Activated CD8-positive, alpha-beta T cell treated with anti-CD3 and anti-CD28 coated beads for 36 hours (primary cell): ENCODE measurements around the gene COPB1. TPM values are rescaled to one million over a fixed set of nuclear protein-coding genes. Genes with fewer than 3 reads are reported as not detected.

Experiments used
- ATAC-seq: fragments of 200-7000 bp; cut with Tn5 transposase; one replicate; pipeline ENCODE4 v1.10.0; 2021; ENCODE audit warnings: mild to moderate bottlenecking, moderate library complexity
- CTCF ChIA-PET: fragments of 350-600 bp; sonication (Branson Sonifier 250); formaldehyde crosslinking; loops from one replicate; lab custom pipeline; 2021; ENCODE audit warnings: antibody characterized with exemption; lab: Charles Lee
- POLR2A ChIA-PET: fragments of 350-600 bp; sonication (Branson Sonifier 250); formaldehyde crosslinking; loops from one replicate; lab custom pipeline; 2021; ENCODE audit warnings: antibody characterized with exemption; lab: Charles Lee
- DNase-seq: peaks from one replicate; pipeline ENCODE4 v3.0.0-alpha.2; 2020
- H3K27ac Mint-ChIP-seq: one replicate; pipeline ENCODE4 v1.8.0; 2021; ENCODE audit warnings: mild to moderate bottlenecking, mixed read lengths
- H3K27me3 Mint-ChIP-seq: one replicate; pipeline ENCODE4 v1.8.0; 2021; ENCODE audit warnings: mixed read lengths
- H3K36me3 Mint-ChIP-seq: one replicate; pipeline ENCODE4 v1.8.0; 2021; ENCODE audit warnings: low read depth, mixed read lengths
- H3K4me1 Mint-ChIP-seq: one replicate; pipeline ENCODE4 v1.8.0; 2021; ENCODE audit warnings: low read depth, mixed read lengths
- H3K4me3 Mint-ChIP-seq: one replicate; pipeline ENCODE4 v1.8.0; 2021; ENCODE audit warnings: mild to moderate bottlenecking, moderate library complexity, mixed read lengths
- H3K9me3 Mint-ChIP-seq: one replicate; pipeline ENCODE4 v1.8.0; 2021; ENCODE audit warnings: mixed read lengths
- intact Hi-C: fragments of 100-400 bp; cut with micrococcal nuclease; formaldehyde crosslinking; loops from one replicate; pipeline ENCODE4 v1.10.0; 2022
- total RNA-seq, 2 experiments: library from RNA; stranded (reverse); gene quantifications; one replicate each; pipeline ENCODE4 v1.2.3, GENCODE V29; 2021
- TF ChIP-seq, protein P1 (sequence below): fragments of 200-600 bp; IDR thresholded peaks from one replicate; pipeline ENCODE4 v1.8.0; 2022; ENCODE audit warnings: antibody characterized with exemption, mild to moderate bottlenecking

COPB1 gene
- total RNA-seq, 2 experiments from 2014 or later = 90.9 to 93.5 TPM

DNA sequence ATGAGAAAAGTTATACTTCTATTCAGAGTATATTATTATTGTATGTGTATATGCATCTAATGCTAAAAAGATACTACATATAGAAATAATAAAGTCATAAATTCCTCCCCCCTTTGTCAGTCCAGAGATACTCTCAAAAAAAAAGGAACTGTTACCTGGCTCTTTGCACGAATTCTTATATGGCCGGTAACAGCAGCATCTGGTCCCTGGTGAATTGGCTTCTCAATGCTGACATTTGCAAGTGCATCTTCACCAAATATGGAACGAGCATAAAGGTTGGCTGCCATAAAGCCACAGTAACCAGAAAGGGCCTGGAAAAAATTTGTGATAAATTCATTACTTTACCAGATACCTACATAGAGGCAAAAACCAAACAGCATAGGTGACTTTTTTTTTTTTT, 41.2 kb downstream of the COPB1 start:
- Mint-ChIP-seq H3K36me3 (peaks cover 25% of the 10 kb centered on the region), H3K27ac (no peak overlapping the region), H3K9me3 (no peaks in the 10 kb centered on the region), H3K4me3 (no peak overlapping the region), H3K4me1 (no peaks in the 10 kb centered on the region), H3K27me3 (no peaks in the 10 kb centered on the region)
- ATAC-seq (no peak), DNase-seq (no peak)
- ChIA-PET POLR2A (no interaction called here), CTCF (interaction anchor here (8.2 kb wide), 1 partner anchor 156 kb away, joined by 128 read pairs; no protein-coding TSS in a partner anchor)
- TF ChIP-seq, protein P1, sequence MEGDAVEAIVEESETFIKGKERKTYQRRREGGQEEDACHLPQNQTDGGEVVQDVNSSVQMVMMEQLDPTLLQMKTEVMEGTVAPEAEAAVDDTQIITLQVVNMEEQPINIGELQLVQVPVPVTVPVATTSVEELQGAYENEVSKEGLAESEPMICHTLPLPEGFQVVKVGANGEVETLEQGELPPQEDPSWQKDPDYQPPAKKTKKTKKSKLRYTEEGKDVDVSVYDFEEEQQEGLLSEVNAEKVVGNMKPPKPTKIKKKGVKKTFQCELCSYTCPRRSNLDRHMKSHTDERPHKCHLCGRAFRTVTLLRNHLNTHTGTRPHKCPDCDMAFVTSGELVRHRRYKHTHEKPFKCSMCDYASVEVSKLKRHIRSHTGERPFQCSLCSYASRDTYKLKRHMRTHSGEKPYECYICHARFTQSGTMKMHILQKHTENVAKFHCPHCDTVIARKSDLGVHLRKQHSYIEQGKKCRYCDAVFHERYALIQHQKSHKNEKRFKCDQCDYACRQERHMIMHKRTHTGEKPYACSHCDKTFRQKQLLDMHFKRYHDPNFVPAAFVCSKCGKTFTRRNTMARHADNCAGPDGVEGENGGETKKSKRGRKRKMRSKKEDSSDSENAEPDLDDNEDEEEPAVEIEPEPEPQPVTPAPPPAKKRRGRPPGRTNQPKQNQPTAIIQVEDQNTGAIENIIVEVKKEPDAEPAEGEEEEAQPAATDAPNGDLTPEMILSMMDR = no peak
- intact Hi-C loops = loop anchor here (10.0 kb wide), 1 partner anchor 84 kb away; no protein-coding TSS in a partner anchor

DNA sequence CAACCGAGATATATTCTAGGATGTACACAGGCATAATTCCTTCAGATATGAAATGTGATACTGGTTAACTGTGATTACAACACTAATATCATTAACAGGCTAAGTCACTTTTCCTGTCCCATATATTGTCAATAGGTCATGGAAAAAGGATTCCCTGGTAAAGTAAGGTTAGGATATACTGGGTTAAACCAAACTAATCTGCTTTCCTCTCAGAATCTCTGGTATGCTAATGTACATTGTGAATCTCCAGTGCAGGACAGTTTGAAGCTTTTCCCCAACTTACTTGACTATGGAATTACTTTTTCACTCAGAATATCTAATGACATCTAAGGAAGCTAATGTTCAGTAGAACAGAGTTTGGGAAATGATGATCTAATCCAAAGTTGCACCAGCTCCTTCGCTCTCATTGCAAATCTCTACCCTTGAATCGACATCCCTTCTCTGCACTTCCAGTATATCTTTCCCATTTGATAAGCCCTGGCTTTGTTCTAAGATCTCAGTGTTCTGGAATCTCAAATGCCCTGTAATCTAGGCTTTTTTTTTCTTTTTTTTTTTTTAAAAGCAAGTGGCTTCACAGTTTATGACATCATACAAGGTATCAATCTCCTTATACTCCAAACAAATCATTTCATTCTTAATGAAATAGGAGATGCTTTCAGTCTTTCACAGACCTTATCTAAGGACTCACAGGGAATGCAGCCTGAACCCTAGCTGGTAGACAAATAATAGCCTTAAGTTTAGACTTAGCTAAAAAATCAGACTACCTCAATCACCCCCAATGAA, 43.8 kb downstream of the COPB1 start:
- Mint-ChIP-seq H3K36me3 (peaks cover 21% of the 10 kb centered on the region), H3K4me3 (no peak overlapping the region), H3K4me1 (peaks cover 6% of the 10 kb centered on the region), H3K27me3 (no peaks in the 10 kb centered on the region), H3K27ac (peak overlapping the region; percentile 20), H3K9me3 (no peaks in the 10 kb centered on the region)
- intact Hi-C loops = loop anchor here (2.0 to 10.0 kb wide), 2 partner anchors 81 to 155 kb away; no protein-coding TSS in a partner anchor
- POLR2A ChIA-PET = interaction anchor here (0.7 to 1.2 kb wide), 3 partner anchors 13 to 122 kb away, joined by 3 to 4 read pairs (median 3); partner anchors contain the start of gene COPB1
- CTCF ChIA-PET = interaction anchor here (0.5 to 8.2 kb wide), 50 partner anchors 9 to 683 kb away, joined by 3 to 128 read pairs (median 4); partner anchors contain the start of gene COPB1
- no peak for ATAC-seq
- DNase-seq = no peak
- TF ChIP-seq, protein P1 = no peak

DNA sequence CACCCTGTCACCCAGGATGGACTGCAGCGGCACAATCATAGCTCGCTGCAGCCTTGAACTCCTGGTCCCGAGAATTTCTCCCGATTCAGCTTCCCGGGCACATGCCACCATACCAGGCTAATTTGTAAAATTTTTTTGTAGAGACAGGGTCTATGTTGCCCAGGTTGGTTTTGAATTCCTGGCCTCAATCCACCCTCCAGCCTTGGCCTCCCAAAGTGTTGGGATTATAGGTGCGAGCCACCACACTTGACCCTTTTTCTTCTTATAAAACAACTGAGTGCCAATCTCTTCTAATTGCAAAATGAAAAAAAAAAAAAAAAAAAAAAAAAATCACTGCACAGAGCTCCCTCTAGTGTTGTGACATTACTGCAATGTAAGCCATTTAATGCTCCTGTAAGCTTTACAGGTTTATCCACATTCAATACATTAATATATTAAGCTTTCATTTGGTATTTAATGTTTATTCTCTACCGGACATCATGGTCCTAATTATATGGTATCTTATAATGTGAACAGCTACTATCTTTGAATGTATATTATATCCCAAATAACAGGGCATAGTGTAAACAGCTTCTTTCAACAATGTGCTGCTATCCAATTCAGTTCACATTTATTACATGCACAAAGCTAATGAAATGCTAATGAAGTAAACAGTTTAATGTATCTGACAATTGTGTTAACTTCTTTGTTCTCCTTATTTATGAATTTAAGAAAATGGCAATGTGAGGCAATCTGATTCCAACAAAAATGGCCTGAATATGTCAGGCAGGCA, 44.6 kb downstream of the COPB1 start:
- POLR2A ChIA-PET = interaction anchor here (1.0 to 1.4 kb wide), 3 partner anchors 11 to 44 kb away, joined by 3 to 4 read pairs (median 4); partner anchors contain the start of gene COPB1
- CTCF ChIA-PET = interaction anchor here (0.5 to 8.2 kb wide), 51 partner anchors 9 to 683 kb away, joined by 3 to 128 read pairs (median 4); partner anchors contain the start of gene COPB1
- H3K36me3 Mint-ChIP-seq = peaks cover 19% of the 10 kb centered on the region
- peak; percentile 47 for ATAC-seq
- TF ChIP-seq, protein P1 = peak; percentile 83
- peak overlapping the region; percentile 20 for H3K27ac Mint-ChIP-seq
- H3K4me3 Mint-ChIP-seq = no peak overlapping the region
- peaks cover 7% of the 10 kb centered on the region for H3K4me1 Mint-ChIP-seq
- H3K27me3 Mint-ChIP-seq = no peaks in the 10 kb centered on the region
- DNase-seq = no peak
- intact Hi-C loops = loop anchor here (2.0 to 10.0 kb wide), 2 partner anchors 80 to 154 kb away; no protein-coding TSS in a partner anchor
- H3K9me3 Mint-ChIP-seq = no peaks in the 10 kb centered on the region

DNA sequence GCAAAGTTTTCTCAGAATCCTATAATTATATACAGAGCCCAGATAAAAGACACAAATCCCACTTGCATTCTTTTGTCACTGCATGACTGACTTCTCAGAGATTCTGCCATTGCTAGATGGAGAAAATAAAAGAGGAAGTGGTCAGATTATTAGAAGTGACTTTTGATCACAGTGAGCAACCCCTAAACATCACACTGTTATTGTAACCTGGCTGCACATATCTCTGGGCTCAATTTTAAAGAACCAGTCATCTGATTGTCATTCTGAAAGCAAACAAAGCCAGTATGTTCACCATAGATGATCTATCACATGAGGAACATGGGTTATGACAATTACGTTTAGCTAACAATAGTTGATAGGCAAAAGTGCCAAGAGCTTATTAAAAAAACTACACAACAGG, 47.8 kb downstream of the COPB1 start:
- DNase-seq = no peak
- H3K27ac Mint-ChIP-seq = no peak overlapping the region
- ChIA-PET POLR2A (interaction anchor here (0.6 to 1.3 kb wide), 3 partner anchors 8 to 150 kb away, joined by 3 read pairs; no protein-coding TSS in a partner anchor), CTCF (interaction anchor here (1.0 to 8.2 kb wide), 3 partner anchors 38 to 150 kb away, joined by 4 to 128 read pairs (median 27); no protein-coding TSS in a partner anchor)
- no peaks in the 10 kb centered on the region for H3K27me3 Mint-ChIP-seq
- H3K4me1 Mint-ChIP-seq = peaks cover 28% of the 10 kb centered on the region
- TF ChIP-seq, protein P1 = no peak
- no peak overlapping the region for H3K4me3 Mint-ChIP-seq
- peaks cover 8% of the 10 kb centered on the region for H3K36me3 Mint-ChIP-seq
- H3K9me3 Mint-ChIP-seq = no peaks in the 10 kb centered on the region
- no peak for ATAC-seq
- intact Hi-C loops = loop anchor here (10.0 kb wide), 1 partner anchor 77 kb away; no protein-coding TSS in a partner anchor
